ENCODE results near the gene MRGPRE. TPM values are rescaled to one million over a fixed set of nuclear protein-coding genes. Genes with fewer than 3 reads are reported as not detected.

Gene MRGPRE
- total RNA-seq, 1 donor from 2014 or later: 0.48 TPM

DNA sequence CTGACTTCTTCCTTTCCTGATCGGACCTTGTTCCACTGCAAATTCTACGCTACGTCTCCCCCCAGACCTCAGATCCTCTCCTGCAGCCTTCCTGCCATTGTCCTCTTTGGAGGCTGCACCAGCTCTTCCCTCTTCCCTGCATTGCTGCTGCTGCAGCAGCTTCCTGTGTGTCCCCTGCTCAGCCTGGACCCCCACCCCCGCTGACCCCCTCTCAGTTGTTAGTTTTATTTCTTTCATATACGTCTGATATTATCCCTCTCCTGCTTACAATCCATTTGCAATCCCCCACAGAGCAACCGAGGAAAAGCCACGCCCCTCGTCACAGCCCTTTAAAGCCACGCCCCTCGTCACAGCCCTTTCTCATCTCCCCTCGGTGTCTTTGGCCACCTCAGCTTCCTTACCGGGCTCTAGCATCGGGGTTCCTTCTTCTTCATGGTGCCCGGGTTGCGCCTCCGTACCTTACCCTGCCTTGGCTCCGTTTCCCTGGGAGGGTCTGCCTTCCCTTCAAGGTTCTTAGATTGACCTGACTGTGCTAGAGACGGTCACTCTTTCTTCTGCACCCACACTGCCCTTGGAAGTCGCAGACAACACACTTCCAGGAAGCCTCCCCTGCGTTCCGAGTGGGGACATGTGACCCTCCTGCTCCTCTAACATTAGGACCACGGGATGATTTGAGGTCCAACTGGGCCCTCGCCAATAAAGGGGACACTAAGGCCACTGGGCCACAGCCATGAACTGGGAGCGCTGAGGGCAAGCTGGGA lies 18.4 kb downstream of the MRGPRE start:
- DNase-seq (ENCODE audit: low spot score): no peak

DNA sequence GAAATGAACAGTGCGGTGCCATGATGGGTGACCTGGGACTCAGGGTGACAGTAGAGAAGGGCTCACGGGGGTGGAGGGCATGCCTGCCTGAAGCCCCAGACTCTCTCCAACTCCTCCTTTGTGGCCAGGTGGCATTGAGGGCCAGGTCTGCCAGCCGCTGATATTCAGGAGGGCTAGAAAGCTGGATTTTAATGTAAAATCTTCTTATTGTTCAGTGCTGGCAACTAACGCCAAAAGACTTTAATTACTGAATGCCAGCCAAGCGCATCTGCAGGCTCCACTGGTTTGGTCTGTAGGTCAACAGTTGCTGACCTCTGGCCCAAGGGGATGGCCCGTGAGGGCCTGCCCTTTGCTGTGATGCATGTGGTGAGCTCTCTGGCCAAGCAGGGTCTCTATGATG lies 23.9 kb downstream of the MRGPRE start:
- DNase-seq (ENCODE audit: low spot score): no peak

DNA sequence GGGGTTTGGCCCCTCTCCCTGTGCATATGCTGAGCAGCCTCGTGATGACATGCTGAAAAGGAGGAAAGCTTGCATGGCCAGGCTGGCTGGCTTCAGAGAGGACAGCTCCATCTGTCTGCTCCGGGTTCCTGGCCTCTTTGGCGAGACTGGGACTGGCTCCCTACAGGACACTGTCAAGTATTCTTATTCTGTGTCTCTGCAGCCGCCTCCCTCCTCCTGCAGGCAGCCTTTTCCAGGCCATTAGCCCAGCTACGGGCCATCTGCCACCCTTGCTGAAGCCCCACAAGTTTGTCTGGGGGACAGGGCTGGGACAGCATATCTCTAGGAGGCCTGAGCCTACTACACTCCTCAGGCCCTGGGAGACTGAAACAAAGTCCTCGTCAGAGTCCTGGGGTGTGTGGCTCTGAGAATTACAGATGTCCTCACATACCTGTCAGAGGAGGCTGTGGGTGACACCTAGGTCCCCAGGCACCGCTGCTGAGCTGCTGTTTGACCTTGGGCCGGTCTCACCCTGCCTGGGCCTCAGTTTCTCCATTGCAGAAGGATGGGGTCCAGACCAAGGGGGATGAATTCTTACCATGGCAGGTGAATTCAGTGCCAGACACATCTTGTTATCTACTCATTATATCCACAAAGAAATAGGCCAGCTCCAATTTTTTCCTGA lies 24.6 kb downstream of the MRGPRE start:
- no peak for DNase-seq (ENCODE audit: low spot score)

DNA sequence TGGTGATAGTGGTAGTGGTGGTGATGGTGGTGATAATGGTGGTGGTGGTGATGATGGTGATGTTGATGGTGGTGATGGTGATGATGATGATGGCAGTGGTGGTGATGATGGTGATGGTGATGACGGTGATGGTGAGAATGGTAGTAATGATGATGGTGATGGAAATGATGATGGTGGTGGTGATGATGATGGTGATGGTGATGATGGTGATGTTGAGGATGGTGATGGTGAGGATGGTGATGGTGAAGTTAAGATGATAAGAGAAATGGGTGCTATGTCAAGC lies 25.4 kb downstream of the MRGPRE start:
- DNase-seq (ENCODE audit: low spot score): no peak

DNA sequence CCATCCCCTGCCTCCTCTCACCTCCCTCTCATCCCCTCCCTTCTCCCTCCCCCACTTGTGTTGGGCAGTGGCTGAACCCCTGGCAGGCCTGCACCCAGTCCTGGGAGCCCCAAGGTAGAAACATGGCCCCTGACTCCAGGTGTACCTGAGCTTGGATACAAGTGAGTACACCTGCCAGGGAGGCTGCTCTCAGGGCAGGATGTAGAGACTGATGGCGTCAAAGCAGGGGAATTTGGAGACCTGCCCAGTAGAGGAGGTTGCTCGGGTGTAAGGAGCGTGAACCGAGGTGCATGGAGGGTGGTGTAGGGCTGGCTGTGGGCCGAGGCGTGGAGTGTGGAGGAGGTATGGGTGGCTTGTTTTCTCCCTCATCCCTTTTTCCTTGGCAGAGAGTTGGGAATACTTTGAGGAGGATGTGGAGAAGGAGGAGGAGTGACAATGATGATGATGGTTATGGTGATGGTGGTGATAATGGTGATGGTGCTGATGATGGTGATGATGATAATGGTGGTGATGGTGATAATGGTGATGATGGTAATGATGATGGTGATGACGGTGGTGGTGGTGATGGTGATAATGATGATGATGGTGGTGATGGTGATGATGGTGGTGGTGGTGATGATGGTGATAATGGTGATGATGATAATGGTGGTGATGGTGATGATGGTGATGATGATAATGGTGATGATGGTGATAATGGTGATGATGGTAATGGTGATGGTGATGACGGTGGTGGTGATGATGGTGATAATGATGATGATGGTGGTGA lies 25.9 kb downstream of the MRGPRE start:
- no peak for DNase-seq (ENCODE audit: low spot score)

DNA sequence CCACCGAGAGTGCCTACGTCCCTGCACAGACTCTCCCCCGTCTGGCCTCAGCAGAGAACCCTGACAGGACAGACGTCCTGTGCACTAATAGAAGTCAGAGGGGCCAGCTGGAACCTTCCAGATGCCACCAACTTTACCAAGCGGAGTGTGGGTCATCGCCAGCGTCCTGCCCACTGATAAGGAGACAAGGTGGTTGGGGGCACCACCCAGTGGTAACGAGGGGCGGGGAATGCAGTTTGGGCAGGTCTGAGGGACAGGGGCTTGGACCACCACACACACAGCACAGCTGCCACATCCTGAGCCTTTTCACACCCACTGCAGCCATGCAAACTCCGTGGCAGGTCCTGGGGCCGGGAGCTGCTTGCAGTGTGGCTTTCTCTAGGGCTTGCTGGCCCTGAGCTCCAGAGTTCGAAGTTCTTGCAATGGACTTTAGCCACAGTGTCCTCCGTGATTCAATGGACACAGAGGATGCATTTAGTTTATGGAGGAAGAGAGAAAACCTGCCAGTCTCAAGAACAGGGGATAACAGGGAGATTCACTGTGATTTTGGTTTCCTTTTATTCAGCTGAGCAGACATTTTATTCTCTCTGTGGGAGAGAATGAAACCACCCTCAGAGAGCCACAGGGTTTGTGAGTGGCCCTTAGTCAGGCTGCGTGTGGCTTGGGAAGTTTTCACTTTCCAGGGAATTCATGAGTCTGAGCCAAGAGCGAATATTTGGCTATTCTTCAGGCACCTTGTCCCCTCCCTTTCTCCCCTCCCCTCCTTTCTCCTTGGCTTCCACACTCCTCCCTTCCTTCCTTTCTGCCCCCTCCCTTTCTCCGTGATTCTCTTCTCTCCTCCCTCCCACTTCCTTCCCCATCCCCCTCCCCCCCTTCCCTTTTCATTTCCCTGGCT lies 26.7 kb downstream of the MRGPRE start:
- no peak for DNase-seq (ENCODE audit: low spot score)

DNA sequence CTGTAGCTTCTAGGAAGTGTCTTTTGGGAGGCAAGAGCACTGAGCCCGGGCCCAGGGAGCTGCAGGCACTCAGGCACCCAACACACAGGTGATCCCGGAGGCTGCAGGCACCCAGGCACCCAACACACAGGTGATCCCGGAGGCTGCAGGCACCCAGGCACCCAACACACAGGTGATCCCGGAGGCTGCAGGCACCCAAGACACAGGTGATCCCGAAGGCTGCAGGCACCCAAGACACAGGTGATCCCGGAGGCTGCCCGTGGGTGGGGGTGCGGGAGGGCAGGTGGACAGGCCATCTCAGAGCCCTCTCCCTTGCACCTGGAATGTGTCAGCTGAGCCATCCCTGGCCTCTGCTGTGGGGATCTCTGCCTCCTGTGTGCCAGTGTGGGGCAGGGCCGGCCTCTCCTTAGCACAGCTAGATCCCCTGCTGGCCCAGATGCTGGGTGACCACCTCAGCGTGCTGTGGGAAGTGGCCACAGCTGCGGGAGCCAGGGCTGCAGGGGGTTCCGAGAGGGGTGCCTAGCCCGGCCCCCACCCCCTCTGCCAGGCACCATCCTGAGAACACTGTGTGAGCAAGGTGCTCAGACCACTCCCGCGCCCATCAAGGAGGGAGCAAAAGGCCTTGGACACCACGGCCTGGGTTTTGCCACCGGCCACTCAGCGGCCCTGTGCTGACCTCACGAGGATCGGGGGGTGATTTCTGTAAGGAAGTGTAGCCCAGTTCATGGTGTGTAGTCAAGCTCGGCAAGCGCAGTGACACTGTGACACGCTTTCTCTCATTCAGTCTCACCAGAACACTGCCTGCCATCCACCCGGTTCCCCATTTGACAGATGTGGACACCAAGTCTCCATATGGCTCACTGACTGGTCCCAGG lies 27.8 kb downstream of the MRGPRE start:
- no peak for DNase-seq (ENCODE audit: low spot score)

DNA sequence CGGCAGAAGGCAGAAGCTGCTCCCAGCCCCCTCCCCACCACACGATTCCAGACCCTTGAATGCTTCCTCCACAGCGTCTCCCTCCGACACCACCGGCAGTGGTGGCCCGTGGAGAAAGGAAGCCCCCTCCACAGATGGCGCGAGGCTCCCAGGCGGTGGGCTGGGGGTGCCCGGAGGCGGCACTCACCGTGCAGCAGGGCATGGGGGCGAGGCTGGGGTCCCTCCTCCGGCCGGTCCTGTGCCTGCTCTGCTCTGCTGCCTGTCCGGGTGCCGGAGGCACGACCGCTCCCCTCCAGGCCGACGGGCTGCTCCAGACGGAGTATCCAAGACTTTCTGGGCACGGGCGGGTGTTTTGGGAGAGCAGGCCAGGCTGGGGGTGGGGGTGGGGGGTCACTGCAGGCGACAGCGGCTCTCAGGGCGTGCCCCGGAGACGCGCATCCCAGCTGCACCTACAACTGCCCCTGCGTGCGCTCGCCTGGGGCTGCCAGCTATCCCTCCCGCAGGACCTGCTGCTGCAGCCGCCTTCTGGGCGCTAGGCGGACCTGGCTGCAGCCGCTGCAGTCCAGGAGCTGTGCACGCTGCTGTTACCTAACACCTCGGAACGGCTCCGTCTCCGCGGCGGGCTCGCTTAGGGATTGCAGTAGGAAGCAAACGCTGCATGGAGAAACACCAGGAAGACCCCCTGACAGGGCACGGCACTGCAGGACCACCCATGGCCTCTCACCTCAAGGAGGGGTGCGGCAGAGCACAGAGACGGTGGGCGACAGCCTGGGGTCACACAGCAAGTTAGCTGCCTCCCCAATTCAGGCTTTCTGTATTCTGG lies 28.8 kb downstream of the MRGPRE start:
- no peak for DNase-seq (ENCODE audit: low spot score)

DNA sequence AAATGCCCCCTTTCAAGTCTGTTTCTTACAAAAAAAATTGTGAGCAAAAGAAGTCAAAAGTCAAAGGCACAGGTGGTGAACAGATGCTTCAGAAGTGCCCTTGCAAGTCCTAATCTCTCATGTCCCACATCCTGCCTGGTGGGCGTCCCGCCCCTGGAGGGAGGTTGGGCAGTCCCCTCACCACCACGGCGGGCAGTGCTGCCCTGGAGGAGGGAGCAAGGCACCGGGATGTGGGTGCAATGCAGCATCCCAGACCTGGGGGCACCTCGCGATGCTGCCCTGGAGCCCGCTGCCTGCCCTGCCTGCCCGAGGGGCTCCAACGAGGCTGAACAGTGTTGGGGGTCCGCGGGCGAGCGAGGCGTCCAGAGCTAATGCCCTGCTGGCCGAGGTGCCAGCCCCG lies 29.5 kb downstream of the MRGPRE start:
- no peak for DNase-seq (ENCODE audit: low spot score)

DNA sequence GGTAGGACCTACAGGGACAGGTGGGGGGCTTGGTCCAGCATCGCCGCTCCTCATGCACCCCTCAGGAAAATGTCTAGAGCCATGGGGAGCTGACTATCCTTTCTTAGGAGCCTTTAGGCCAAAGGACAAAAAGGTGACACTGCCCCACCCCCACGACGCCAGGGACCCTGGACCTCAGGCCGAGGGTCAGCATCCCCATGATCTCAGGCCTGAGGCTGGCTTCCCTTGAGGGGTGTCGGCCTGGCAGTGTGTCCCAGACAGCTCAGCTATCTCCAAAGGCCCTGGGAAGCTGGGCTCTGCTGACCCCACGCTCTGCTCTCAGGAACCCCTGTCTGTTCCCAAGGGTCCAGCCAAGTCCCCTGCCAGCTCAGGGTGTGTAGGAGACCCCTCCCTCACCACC lies 29.9 kb downstream of the MRGPRE start:
- DNase-seq (ENCODE audit: low spot score): no peak

DNA sequence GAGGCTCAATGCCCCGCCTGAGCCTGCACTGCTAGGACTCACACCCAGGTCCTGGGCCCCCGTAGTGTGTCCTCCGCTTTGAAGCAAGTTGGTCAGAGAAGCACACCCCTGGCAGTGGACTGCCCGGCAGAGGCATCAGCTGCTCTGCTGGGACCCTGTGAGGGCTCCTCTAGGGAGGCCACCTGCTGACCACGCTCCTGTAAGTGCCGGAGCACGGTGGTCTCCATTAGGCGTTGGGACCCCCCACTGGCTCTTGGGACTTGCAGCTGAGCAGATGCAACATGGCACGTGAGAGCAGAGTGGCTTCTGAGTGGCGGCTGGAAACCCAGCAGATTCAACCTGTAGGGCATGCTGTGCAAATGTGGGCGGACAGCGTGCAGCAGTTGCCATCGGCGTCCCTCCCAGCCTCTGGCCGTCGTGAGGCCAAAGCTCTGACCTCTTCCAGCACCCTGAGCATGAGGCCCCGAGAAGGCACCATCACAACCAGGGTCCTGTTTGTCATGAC lies 30.5 kb downstream of the MRGPRE start:
- no peak for DNase-seq (ENCODE audit: low spot score)

DNA sequence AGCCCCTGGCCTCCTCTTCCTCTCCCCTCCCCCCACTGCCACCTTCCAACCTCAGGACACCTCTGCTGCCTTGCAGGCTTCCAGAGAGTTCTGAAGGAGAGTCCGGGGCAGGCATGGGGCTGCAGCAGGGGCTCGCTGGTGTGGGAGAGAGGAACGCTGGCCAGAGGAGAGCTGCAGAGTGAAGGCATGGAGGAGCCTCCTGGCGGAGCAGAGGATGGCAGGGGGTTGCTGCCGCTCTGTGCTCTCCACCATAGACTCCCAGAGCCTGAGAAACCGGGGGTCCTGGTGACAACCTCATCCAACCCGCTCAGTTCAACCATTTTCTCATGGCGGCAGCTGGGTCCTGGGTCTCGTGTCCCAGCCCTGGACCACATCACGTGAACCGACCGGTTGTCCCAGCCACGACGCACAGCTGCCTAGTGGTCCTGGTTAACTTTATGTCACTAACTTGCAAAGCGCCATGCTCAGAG lies 31.1 kb downstream of the MRGPRE start:
- no peak for DNase-seq (ENCODE audit: low spot score)

DNA sequence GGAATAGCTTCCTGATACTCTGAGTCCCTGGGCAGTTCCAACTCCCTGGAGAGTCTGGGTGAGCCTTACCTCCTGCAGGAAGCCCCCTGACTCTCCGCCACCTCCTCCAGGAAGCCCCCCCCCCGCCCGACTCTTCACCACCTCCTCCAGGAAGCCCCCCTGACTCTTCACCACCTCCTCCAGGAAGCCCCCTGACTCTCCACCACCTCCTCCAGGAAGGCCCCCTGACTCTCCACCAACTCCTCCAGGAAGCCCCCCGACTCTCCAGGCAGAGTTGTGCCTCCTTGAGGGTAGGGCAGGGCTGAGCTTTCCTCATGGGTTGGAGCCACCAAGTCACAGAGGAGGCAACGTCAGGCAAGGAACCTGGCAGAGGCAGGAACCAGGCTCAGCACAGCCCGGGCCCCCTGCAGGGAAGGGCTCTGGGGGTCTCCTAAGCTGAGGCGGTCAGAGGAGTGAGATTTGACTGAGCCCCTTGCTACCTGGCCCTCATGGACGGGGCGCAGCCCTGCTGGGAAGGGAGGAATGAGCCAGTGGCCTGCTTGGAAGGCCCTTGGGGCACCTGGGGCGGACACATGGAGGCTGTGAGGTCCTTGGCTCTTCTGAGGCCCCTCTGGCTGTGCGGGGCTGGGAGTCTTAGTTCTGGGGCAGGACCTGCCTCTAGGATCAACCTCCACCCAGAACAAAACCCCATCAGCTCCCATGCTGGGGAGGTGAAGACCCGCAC lies 31.7 kb downstream of the MRGPRE start:
- DNase-seq (ENCODE audit: low spot score): no peak

DNA sequence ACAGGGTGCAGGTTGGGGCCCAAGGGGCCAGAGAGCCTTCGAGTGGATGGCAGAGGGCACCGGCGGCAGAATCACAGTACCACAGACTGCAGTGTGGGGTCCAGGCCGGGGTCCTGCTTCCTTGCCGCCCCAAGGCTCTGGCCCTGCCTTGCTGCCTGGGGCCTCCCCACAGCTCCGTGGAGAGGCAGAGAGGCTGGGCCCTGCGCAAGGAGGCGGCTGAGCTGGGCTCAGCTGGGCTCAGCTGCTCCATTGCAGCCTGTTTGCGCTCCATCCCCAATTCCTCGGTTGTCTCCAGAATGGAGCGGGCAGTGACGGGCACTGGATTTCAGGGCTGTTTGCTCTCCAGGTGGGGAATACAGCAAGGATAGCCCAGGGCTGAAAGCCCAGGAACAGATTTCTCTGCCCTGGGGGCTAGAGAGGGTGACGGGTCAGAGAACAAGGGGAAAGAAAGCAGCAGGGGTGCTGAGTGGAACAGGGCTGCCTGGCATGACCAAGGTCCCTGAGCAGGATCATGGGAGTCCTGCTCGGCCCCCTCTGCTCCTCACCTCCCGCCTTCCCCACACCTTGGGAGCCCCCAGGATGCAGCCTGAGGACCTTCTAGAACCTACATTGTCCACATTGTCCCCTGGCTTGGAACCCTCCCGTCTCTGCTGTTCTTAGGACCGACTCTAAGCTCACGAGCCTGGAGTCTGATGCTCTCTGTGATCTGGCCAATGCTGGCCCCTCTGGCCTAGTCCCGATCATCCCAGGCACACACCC lies 32.5 kb downstream of the MRGPRE start:
- DNase-seq (ENCODE audit: low spot score): no peak

DNA sequence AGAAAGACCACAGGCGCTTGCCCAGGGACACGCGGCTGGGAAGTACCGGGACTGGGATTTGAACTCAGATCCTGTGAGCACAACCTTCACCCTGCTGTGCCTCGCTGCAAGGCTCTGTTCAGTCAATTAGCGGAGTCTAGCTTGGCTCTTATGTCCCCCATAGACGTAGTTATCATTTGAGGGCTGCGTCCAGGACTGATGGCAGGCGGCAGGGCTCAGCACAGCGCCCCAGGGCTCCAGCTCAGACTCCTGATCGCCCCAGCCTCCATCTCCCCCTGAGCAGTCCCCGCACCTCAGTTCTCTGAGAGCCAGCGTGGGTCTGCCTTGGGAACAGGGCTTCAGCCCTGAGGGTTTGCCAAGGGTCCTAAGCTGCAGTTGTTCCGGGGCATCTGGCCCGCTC lies 33.4 kb downstream of the MRGPRE start:
- DNase-seq (ENCODE audit: low spot score): no peak

DNA sequence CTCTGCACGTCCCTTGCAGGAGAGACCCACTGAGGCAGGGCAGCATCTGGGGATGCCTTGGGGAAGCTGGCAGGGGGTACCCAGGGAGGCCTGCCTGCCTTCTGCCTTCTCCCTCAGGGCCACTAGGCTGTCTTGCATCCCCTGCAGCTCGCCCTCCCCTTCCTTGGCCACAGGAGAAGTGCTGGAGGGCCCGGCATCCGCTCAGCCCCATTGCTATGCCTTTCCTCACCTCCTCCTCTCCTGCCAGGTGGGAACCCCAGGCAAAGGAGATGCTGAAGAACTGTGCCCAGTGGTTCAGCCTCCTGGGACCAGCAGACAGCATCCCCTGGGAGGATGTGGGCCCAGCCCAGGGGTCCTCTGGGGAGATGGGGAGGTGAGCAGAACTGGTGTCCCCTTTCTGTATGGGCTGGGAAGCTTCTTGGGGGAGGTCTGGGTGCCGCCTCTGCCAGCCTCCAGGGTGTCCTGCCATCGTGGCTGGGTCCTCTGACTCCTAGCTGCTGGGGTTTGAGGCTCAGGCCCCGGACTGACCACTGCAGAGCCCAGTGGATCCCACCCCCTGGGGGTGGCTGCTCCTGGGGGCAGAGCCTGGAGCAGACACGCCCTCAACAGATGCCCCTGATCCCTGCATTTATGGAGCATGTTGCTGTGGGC lies 34.2 kb downstream of the MRGPRE start:
- no peak for DNase-seq (ENCODE audit: low spot score)

DNA sequence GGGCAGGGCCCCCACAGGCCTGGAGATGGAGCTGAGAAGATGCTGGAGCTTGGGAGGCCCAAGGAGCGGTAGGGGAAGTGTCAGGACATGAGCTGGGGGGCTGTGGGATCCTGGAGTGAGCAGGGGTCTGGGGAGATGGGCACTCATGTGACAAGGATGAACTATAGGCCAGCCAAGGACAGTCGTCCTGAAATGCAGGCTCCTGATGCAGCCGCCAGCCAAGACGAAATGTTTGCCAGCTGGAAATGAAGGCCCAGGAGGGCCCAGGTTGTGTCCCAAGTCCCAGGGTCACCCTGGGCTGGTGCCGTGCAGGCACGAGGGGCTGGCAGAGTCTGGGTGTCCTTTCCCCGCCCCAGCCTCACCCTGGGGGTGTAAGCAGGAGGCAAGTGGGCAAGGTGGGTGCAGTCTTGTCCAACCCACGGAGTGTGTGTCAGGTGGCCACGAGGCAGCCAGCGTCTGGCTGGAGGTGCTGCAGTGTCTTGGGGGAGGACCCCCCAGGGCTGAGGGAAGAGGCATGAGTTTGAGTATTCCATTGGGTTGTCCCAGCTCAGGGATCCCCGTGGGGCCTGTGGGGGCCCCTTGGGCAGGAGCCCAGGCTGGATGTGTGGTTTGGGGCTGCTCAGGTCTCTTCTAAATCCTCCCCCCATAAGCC lies 35.0 kb downstream of the MRGPRE start:
- DNase-seq (ENCODE audit: low spot score): no peak
